ENCODE data around the gene LNPEP.

DNA sequence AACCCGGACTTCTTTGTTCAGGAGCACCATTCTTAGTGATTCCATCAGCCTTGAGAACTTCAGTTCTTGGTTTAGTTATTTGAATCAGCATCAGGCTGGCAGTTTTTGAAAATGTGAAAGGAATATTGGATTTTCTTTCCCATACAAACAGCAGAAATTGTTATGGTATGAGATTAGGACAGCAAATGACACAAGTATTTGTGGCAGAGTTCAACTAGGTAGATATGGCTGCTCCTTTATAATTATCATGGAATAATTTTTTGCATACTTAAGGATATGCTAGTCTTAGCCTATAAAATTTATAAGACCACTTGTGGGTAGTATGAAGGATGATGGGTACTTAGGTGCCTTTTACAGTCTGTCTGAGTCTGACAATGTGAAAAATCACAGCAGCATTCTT is 34.0 kb upstream of the LNPEP start:
- TF ChIP-seq, protein P1, sequence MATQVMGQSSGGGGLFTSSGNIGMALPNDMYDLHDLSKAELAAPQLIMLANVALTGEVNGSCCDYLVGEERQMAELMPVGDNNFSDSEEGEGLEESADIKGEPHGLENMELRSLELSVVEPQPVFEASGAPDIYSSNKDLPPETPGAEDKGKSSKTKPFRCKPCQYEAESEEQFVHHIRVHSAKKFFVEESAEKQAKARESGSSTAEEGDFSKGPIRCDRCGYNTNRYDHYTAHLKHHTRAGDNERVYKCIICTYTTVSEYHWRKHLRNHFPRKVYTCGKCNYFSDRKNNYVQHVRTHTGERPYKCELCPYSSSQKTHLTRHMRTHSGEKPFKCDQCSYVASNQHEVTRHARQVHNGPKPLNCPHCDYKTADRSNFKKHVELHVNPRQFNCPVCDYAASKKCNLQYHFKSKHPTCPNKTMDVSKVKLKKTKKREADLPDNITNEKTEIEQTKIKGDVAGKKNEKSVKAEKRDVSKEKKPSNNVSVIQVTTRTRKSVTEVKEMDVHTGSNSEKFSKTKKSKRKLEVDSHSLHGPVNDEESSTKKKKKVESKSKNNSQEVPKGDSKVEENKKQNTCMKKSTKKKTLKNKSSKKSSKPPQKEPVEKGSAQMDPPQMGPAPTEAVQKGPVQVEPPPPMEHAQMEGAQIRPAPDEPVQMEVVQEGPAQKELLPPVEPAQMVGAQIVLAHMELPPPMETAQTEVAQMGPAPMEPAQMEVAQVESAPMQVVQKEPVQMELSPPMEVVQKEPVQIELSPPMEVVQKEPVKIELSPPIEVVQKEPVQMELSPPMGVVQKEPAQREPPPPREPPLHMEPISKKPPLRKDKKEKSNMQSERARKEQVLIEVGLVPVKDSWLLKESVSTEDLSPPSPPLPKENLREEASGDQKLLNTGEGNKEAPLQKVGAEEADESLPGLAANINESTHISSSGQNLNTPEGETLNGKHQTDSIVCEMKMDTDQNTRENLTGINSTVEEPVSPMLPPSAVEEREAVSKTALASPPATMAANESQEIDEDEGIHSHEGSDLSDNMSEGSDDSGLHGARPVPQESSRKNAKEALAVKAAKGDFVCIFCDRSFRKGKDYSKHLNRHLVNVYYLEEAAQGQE (IDR thresholded peaks at IDR 0.05; ENCODE audit: borderline replicate concordance in 1 of 2, low read depth in 1 of 2, low read length in 2 of 2) = no peak
- TF ChIP-seq YY1 (IDR thresholded peaks at IDR 0.05; ENCODE audit: insufficient read depth, insufficient replicate concordance, low read depth, low read length) = no peak
- TF ChIP-seq SMARCC2 (IDR thresholded peaks at IDR 0.05) = no peak
- no peak for TF ChIP-seq ZBTB1 (CRISPR knock-in tag; IDR thresholded peaks at IDR 0.05; ENCODE audit: borderline replicate concordance)
- TF ChIP-seq, protein P2, sequence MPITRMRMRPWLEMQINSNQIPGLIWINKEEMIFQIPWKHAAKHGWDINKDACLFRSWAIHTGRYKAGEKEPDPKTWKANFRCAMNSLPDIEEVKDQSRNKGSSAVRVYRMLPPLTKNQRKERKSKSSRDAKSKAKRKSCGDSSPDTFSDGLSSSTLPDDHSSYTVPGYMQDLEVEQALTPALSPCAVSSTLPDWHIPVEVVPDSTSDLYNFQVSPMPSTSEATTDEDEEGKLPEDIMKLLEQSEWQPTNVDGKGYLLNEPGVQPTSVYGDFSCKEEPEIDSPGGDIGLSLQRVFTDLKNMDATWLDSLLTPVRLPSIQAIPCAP (CRISPR knock-in tag; IDR thresholded peaks at IDR 0.05; ENCODE audit: low read depth) = no peak
- TF ChIP-seq ZNF558 (CRISPR knock-in tag; IDR thresholded peaks at IDR 0.05; ENCODE audit: borderline replicate concordance) = no peak
- TF ChIP-seq, protein P3, sequence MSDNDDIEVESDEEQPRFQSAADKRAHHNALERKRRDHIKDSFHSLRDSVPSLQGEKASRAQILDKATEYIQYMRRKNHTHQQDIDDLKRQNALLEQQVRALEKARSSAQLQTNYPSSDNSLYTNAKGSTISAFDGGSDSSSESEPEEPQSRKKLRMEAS (IDR thresholded peaks at IDR 0.05) = no peak
- no peak for TF ChIP-seq ZNF251 (CRISPR knock-in tag; IDR thresholded peaks at IDR 0.05)
- no peak for TF ChIP-seq DNMT1 (CRISPR knock-in tag; IDR thresholded peaks at IDR 0.05)
- no peak for TF ChIP-seq HIVEP1 (CRISPR knock-in tag; IDR thresholded peaks at IDR 0.05)
- TF ChIP-seq, protein P4, sequence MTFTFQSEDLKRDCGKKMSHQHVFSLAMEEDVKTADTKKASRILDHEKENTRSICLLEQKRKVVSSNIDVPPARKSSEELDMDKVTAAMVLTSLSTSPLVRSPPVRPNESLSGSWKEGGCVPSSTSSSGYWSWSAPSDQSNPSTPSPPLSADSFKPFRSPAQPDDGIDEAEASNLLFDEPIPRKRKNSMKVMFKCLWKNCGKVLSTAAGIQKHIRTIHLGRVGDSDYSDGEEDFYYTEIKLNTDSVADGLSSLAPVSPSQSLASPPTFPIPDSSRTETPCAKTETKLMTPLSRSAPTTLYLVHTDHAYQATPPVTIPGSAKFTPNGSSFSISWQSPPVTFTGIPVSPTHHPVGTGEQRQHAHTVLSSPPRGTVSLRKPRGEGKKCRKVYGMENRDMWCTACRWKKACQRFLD (CRISPR knock-in tag; IDR thresholded peaks at IDR 0.05; ENCODE audit: borderline replicate concordance) = no peak
- no peak for TF ChIP-seq EZH2 (conservative IDR thresholded peaks at IDR 0.05; ENCODE audit: low read depth, low read length)

Data from HepG2 (cell line).